ENCODE measurements around the gene RFT1.

DNA sequence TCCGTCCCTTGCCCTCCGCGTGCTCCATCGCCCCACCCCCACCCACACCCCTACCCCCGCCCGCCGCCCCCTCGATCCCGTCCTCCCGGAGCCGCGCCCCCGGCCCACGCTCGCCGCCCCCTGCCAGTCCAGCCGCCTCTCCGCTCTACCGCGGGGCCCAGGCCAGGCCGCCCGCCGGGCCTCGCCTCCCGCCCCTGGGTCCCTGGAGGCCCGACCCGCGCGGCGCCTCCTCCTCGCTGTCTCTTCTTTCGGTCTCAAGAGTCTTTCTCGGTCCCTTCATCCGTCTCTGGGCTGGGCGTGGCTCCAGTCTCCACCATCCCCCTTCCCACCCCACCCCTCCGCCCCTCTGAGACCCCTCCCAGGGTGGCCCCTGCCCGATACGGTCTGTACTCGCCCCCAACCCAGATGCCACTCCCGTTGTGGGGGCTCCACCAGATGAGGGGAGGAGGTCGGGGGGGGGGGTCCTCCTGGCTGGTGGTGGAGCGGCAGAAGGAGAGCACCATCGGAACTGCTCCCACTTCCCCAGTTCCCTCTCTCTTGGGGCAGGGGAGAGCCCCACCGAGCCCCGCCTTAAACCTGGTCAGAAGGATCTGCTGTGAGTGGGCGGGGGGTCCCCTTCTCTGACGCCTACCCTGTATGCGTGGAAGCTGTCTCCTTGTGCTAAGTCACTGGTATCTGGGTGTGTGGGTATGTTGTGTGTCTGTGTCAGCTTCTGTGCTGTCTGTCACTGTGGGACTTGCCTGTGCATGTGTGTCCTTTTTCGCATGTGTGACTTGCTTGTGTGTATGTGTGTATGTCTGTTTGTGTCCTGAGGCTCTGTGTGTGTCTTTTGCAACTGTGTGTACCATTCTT, 31.8 kb upstream of the RFT1 start:
- TF ChIP-seq, protein P1, sequence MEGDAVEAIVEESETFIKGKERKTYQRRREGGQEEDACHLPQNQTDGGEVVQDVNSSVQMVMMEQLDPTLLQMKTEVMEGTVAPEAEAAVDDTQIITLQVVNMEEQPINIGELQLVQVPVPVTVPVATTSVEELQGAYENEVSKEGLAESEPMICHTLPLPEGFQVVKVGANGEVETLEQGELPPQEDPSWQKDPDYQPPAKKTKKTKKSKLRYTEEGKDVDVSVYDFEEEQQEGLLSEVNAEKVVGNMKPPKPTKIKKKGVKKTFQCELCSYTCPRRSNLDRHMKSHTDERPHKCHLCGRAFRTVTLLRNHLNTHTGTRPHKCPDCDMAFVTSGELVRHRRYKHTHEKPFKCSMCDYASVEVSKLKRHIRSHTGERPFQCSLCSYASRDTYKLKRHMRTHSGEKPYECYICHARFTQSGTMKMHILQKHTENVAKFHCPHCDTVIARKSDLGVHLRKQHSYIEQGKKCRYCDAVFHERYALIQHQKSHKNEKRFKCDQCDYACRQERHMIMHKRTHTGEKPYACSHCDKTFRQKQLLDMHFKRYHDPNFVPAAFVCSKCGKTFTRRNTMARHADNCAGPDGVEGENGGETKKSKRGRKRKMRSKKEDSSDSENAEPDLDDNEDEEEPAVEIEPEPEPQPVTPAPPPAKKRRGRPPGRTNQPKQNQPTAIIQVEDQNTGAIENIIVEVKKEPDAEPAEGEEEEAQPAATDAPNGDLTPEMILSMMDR (IDR thresholded peaks at IDR 0.05; ENCODE audit: low read depth, low read length) = no peak
- TF ChIP-seq EZH2phosphoT487 (IDR thresholded peaks at IDR 0.05; ENCODE audit: low read depth) = no peak

Data from OCI-LY3 (cell line).